ENCODE results near the gene MACROH2A2. TPM values are rescaled to one million over a fixed set of nuclear protein-coding genes. Genes with fewer than 3 reads are reported as not detected.

Gene MACROH2A2
- total and polyA plus RNA-seq, 2 of the 4 experiments (the other 2 are of a cell fraction): 16.1 to 17.4 TPM

GRCh38 chr10:70121281-70121949, 68.8 kb downstream of the MACROH2A2 start:
- Histone ChIP-seq H3K36me3 (ENCODE audit: control insufficient read depth, insufficient read depth, low read length) (peaks cover 43% of the 10 kb centered on the region), H3K56ac (ENCODE audit: extremely low read depth, insufficient read depth, low read length) (no peak overlapping the region), H3K4me1 (ENCODE audit: control insufficient read depth, insufficient read depth, low read length) (no peaks in the 10 kb centered on the region; the same call in 1 of the 2 replicates), H2AFZ (replicated peaks; ENCODE audit: low read length, poor library complexity) (no peak overlapping the region), H3K23ac (ENCODE audit: low read depth, low read length) (no peak overlapping the region), H2BK5ac (ENCODE audit: low read depth, low read length, poor library complexity, severe bottlenecking) (no peak overlapping the region), H3K18ac (ENCODE audit: low read depth, low read length) (no peak overlapping the region), H3K9ac (ENCODE audit: low read depth, low read length) (no peak overlapping the region), H4K8ac (ENCODE audit: low read depth in 2 of 2, low read length in 2 of 2) (no peak overlapping the region), H3K79me1 (ENCODE audit: low read depth in 1 of 2, low read length in 2 of 2) (peaks cover 10 to 11% of the 10 kb centered on the region in 2 experiments), H3K9me1 (ENCODE audit: insufficient read depth, low read length) (peaks cover 9% of the 10 kb centered on the region; the same call in 1 of the 2 replicates), H2AK9ac (replicated peaks; ENCODE audit: low read depth, low read length, poor library complexity) (no peak overlapping the region), H2BK15ac (ENCODE audit: low read depth, low read length) (no peak overlapping the region), H4K20me1 (ENCODE audit: insufficient read depth, low read length) (peaks cover 2% of the 10 kb centered on the region), H2BK20ac (ENCODE audit: low read depth, low read length) (no peak overlapping the region), H3K4ac (ENCODE audit: low read depth, low read length) (no peak overlapping the region), H3K14ac (replicated peaks; ENCODE audit: low read depth, low read length) (no peak overlapping the region), H2AK5ac (ENCODE audit: low read depth, low read length) (no peak overlapping the region), H3K4me3 (ENCODE audit: insufficient read depth, low read depth, low read length) (no peak overlapping the region), H4K5ac (ENCODE audit: low read depth, low read length) (no peak overlapping the region), H3K4me2 (ENCODE audit: low read depth, low read length) (no peak overlapping the region), H2BK120ac (ENCODE audit: low read depth, low read length) (no peak overlapping the region), H3K27me3 (ENCODE audit: control insufficient read depth, insufficient read depth, low read length) (no peaks in the 10 kb centered on the region), H4K91ac (ENCODE audit: insufficient read depth, low read depth, low read length) (no peak overlapping the region), H3K27ac (ENCODE audit: insufficient read depth, low read length) (no peak overlapping the region), H3K9me3 (ENCODE audit: control insufficient read depth, insufficient read depth, low read length) (0 out of 2 replicates have a peak, but pooled peaks cover 2% of the 10 kb centered on the region)
- WGBS, 2 experiments (ENCODE audit: extremely low coverage in 2 of 2, insufficient read length in 1 of 2): no CpG with 5 or more reads among the region's 11 CpGs
- POLR2A ChIA-PET (ENCODE audit: unreplicated experiment): no interaction called here
- no TSS peak for BruUV-seq (replicated peaks)
- ATAC-seq (ENCODE audit: low read depth) (no peak), DNase-seq (no peak)
- TF ChIP-seq CTCF (conservative IDR thresholded peaks at IDR 0.05; ENCODE audit: low read depth, low read length): no peak
- TF ChIP-seq CEBPB (IDR thresholded peaks at IDR 0.05; ENCODE audit: low read depth, low read length): no peak
- no peak for TF ChIP-seq MXI1 (IDR thresholded peaks at IDR 0.05; ENCODE audit: borderline replicate concordance, low read depth, low read length)
- TF ChIP-seq RFX5 (IDR thresholded peaks at IDR 0.05; ENCODE audit: low read depth, low read length): no peak
- no peak for TF ChIP-seq RAD21 (IDR thresholded peaks at IDR 0.05; ENCODE audit: low read length)
- TF ChIP-seq CHD1 (IDR thresholded peaks at IDR 0.05; ENCODE audit: low read depth, low read length): no peak
- no peak for TF ChIP-seq POLR2A (IDR thresholded peaks at IDR 0.05; ENCODE audit: low read depth, low read length)
- TF ChIP-seq MAZ (IDR thresholded peaks at IDR 0.05; ENCODE audit: borderline replicate concordance, low read depth, low read length): no peak
- TF ChIP-seq FOS (IDR thresholded peaks at IDR 0.05; ENCODE audit: low read depth, low read length): no peak
- TF ChIP-seq USF2 (IDR thresholded peaks at IDR 0.05; ENCODE audit: low read depth, low read length): no peak
- no peak for TF ChIP-seq NFE2L2 (IDR thresholded peaks at IDR 0.05; ENCODE audit: low read depth, low read length)
- no peak for TF ChIP-seq RCOR1 (IDR thresholded peaks at IDR 0.05; ENCODE audit: insufficient replicate concordance, low read length)
- TF ChIP-seq BHLHE40 (IDR thresholded peaks at IDR 0.05; ENCODE audit: low read depth, low read length): no peak
- no peak for TF ChIP-seq ELK1 (IDR thresholded peaks at IDR 0.05; ENCODE audit: borderline replicate concordance, low read depth, low read length)
- no peak for TF ChIP-seq SMC3 (IDR thresholded peaks at IDR 0.05; ENCODE audit: low read depth, low read length)
- TF ChIP-seq MAFK (IDR thresholded peaks at IDR 0.05; ENCODE audit: low read depth, low read length): no peak
- dilution Hi-C loops (cut with HindIII; ENCODE audit: low sequenced_read_pairs, unreplicated experiment): no loop called here
- CTCF ChIA-PET: no interaction called here
- intact Hi-C loops (cut with micrococcal nuclease): no loop called here
- in situ Hi-C loops (cut with MboI; ENCODE audit: low sequenced_read_pairs): no loop called here
